ENCODE measurements around the gene KRT7.

The KRT7 gene

GRCh38 chr12:52232674-52233461 lies at the start of gene KRT7:
Gene KRT7, plus strand, starts transcription at chr12:52233243. Its CDS starts 54 bp downstream, at chr12:52233297.
- no peak for DNase-seq (ENCODE audit: low read depth, low spot score)

- no peak for DNase-seq (ENCODE audit: low read depth, low spot score)
Observed at GRCh38 chr12:52183544-52183910, 49.5 kb upstream of the KRT7 start.

- no peak for DNase-seq (ENCODE audit: low read depth, low spot score)
Observed at GRCh38 chr12:52183971-52184370, 49.1 kb upstream of the KRT7 start.

- DNase-seq (ENCODE audit: low read depth, low spot score), result no peak
Observed at GRCh38 chr12:52184813-52185212, 48.2 kb upstream of the KRT7 start.

- DNase-seq (ENCODE audit: low read depth, low spot score), result no peak
Observed at GRCh38 chr12:52185400-52185967, 47.6 kb upstream of the KRT7 start.

GRCh38 chr12:52186118-52186840 lies 46.8 kb upstream of the KRT7 start:
- DNase-seq (ENCODE audit: low read depth, low spot score), result no peak

- DNase-seq (ENCODE audit: low read depth, low spot score), result no peak
Observed at GRCh38 chr12:52187206-52187605, 45.8 kb upstream of the KRT7 start.

GRCh38 chr12:52187640-52188039 lies 45.4 kb upstream of the KRT7 start:
- no peak for DNase-seq (ENCODE audit: low read depth, low spot score)

GRCh38 chr12:52188658-52189057 lies 44.4 kb upstream of the KRT7 start:
- DNase-seq (ENCODE audit: low read depth, low spot score), result no peak

- DNase-seq (ENCODE audit: low read depth, low spot score), result no peak
Observed at GRCh38 chr12:52189376-52190174, 43.5 kb upstream of the KRT7 start.

GRCh38 chr12:52190860-52191729 lies 41.9 kb upstream of the KRT7 start:
- no peak for DNase-seq (ENCODE audit: low read depth, low spot score)

GRCh38 chr12:52191841-52192791 lies 40.9 kb upstream of the KRT7 start, which contains the start of gene KRT80:
Gene KRT80, minus strand, starts transcription at chr12:52192014. Its CDS starts 112 bp downstream, at chr12:52191902.
- no peak for DNase-seq (ENCODE audit: low read depth, low spot score)

GRCh38 chr12:52193532-52193931 lies 39.5 kb upstream of the KRT7 start:
- DNase-seq (ENCODE audit: low read depth, low spot score), result no peak

- DNase-seq (ENCODE audit: low read depth, low spot score), result no peak
Observed at GRCh38 chr12:52193991-52194390, 39.1 kb upstream of the KRT7 start.

GRCh38 chr12:52195065-52195730 lies 37.8 kb upstream of the KRT7 start:
- no peak for DNase-seq (ENCODE audit: low read depth, low spot score)

- no peak for DNase-seq (ENCODE audit: low read depth, low spot score)
Observed at GRCh38 chr12:52197371-52198231, 35.4 kb upstream of the KRT7 start.

- DNase-seq (ENCODE audit: low read depth, low spot score), result no peak
Observed at GRCh38 chr12:52198454-52199215, 34.4 kb upstream of the KRT7 start.

Measured in activated CD4-positive, CD25-positive, alpha-beta regulatory T cell treated with anti-CD3 and anti-CD28 coated beads, Interleukin-2, amount 50 U/mL, for 16 hours (primary cell).